ENCODE data around the gene NUPR2. TPM values are rescaled to one million over a fixed set of nuclear protein-coding genes. Genes with fewer than 3 reads are reported as not detected.
"Not testable (repeated sequence)": the region's sequence is repeated elsewhere in the genome, so short reads cannot be mapped to it uniquely, and the experiment has no call there.

NUPR2 gene
- total RNA-seq (2014; rRNA removed; shearing (Covaris generic)): not detected in 2 replicates
- not detected in 2 replicates for polyA plus RNA-seq (2016; fragmentation: Nextera tagmentation; extraction: Ambion mirVana)

- H3K36me3 ChIP-seq (ENCODE audit: low read depth): no peaks in the 10 kb centered on the region
- H3K79me2 ChIP-seq (ENCODE audit: insufficient read depth): no peaks in the 10 kb centered on the region
- H3F3A ChIP-seq (ENCODE audit: insufficient read depth): no peaks in the 10 kb centered on the region
- H3K9ac ChIP-seq: no peak within 1 kb of the TSS
- H3K4me1 ChIP-seq (ENCODE audit: insufficient read depth): no peaks in the 10 kb centered on the region
- TF ChIP-seq EZH2phosphoT487 (IDR thresholded peaks at IDR 0.05; ENCODE audit: insufficient read depth, low read depth) (no peak), EZH2 (IDR thresholded peaks at IDR 0.05; ENCODE audit: insufficient read depth, poor library complexity, severe bottlenecking) (no peak)
- 6 to 7% methylated on average over 51 to 62 of the region's 65 CpGs for WGBS, 2 experiments (ENCODE audit: low coverage in 1 of 2, low lambda C conversion rate in 2 of 2, missing lambda C conversion rate in 2 of 2)
- H3K9me3 ChIP-seq (ENCODE audit: low read depth): no peaks in the 10 kb centered on the region
- H3K27ac ChIP-seq: no peak within 1 kb of the TSS
- H3K4me3 ChIP-seq: no peak within 1 kb of the TSS
- in situ Hi-C loops (cut with MboI): no loop called here
- DNase-seq: no peak
- no peak within 1 kb of the TSS for H2AFZ ChIP-seq
- H3K4me2 ChIP-seq (ENCODE audit: unreplicated experiment): no peak within 1 kb of the TSS
- H3K9me2 ChIP-seq (ENCODE audit: insufficient read depth): no peaks in the 10 kb centered on the region
- no peaks in the 10 kb centered on the region for H4K20me1 ChIP-seq (ENCODE audit: insufficient read depth)
- peaks cover 4% of the 10 kb centered on the region; the same call in 1 of the 2 replicates for H3K27me3 ChIP-seq (replicated peaks; ENCODE audit: insufficient read depth)
Measured at GRCh38 chr7:56115852-56116538, at the start of gene NUPR2. NUPR2 (minus strand) TSS chr7:56116417; CDS start chr7:56116314, 103 bp downstream.

- no peak overlapping the region for H3K9ac ChIP-seq
- H3K4me2 ChIP-seq (ENCODE audit: unreplicated experiment): no peak overlapping the region
- TF ChIP-seq EZH2 (IDR thresholded peaks at IDR 0.05; ENCODE audit: insufficient read depth, poor library complexity, severe bottlenecking) (no peak), EZH2phosphoT487 (IDR thresholded peaks at IDR 0.05; ENCODE audit: insufficient read depth, low read depth) (no peak)
- no peaks in the 10 kb centered on the region for H3K9me2 ChIP-seq (ENCODE audit: insufficient read depth)
- no peak overlapping the region for H3K4me3 ChIP-seq
- no peaks in the 10 kb centered on the region for H3K36me3 ChIP-seq (ENCODE audit: low read depth)
- DNase-seq: no peak
- H3F3A ChIP-seq (ENCODE audit: insufficient read depth): no peaks in the 10 kb centered on the region
- no peak overlapping the region for H2AFZ ChIP-seq
- H3K79me2 ChIP-seq (ENCODE audit: insufficient read depth): no peaks in the 10 kb centered on the region
- H4K20me1 ChIP-seq (ENCODE audit: insufficient read depth): no peaks in the 10 kb centered on the region
- H3K27me3 ChIP-seq (replicated peaks; ENCODE audit: insufficient read depth): no peaks in the 10 kb centered on the region
- H3K4me1 ChIP-seq (ENCODE audit: insufficient read depth): no peaks in the 10 kb centered on the region
- WGBS, 2 experiments (ENCODE audit: low coverage in 1 of 2, low lambda C conversion rate in 2 of 2, missing lambda C conversion rate in 2 of 2): 0% methylated on average over 1 of the region's 1 CpG
- no peak overlapping the region for H3K27ac ChIP-seq
- H3K9me3 ChIP-seq (ENCODE audit: low read depth): no peaks in the 10 kb centered on the region
- in situ Hi-C loops (cut with MboI): no loop called here
Measured at GRCh38 chr7:56157238-56157790, 41.1 kb upstream of the NUPR2 start.

- H3F3A ChIP-seq (ENCODE audit: insufficient read depth); H3K36me3 ChIP-seq (ENCODE audit: low read depth); H3K27me3 ChIP-seq (replicated peaks; ENCODE audit: insufficient read depth); H3K9me3 ChIP-seq (ENCODE audit: low read depth); DNase-seq; H3K79me2 ChIP-seq (ENCODE audit: insufficient read depth); H4K20me1 ChIP-seq (ENCODE audit: insufficient read depth); H3K4me1 ChIP-seq (ENCODE audit: insufficient read depth); H3K4me2 ChIP-seq (ENCODE audit: unreplicated experiment); H2AFZ ChIP-seq; in situ Hi-C loops (cut with MboI); H3K27ac ChIP-seq; H3K4me3 ChIP-seq; H3K9me2 ChIP-seq (ENCODE audit: insufficient read depth); H3K9ac ChIP-seq: not testable (repeated sequence)
- 13 to 25% methylated on average over 2 of the region's 2 CpGs for WGBS, 2 experiments (ENCODE audit: low coverage in 1 of 2, low lambda C conversion rate in 2 of 2, missing lambda C conversion rate in 2 of 2)
Measured at GRCh38 chr7:56131062-56131461, 14.8 kb upstream of the NUPR2 start.

- Histone ChIP-seq H4K20me1 (ENCODE audit: insufficient read depth) (no peaks in the 10 kb centered on the region), H3K4me1 (ENCODE audit: insufficient read depth) (no peaks in the 10 kb centered on the region), H3K9me3 (ENCODE audit: low read depth) (no peaks in the 10 kb centered on the region), H3K27me3 (replicated peaks; ENCODE audit: insufficient read depth) (no peaks in the 10 kb centered on the region), H3K4me2 (ENCODE audit: unreplicated experiment) (no peak overlapping the region), H3K9me2 (ENCODE audit: insufficient read depth) (no peaks in the 10 kb centered on the region), H3K9ac (no peak overlapping the region), H3F3A (ENCODE audit: insufficient read depth) (no peaks in the 10 kb centered on the region), H3K27ac (no peak overlapping the region), H3K36me3 (ENCODE audit: low read depth) (no peaks in the 10 kb centered on the region), H2AFZ (no peak overlapping the region), H3K79me2 (ENCODE audit: insufficient read depth) (no peaks in the 10 kb centered on the region), H3K4me3 (no peak overlapping the region)
- in situ Hi-C loops (cut with MboI): no loop called here
- WGBS, 2 experiments (ENCODE audit: low coverage in 1 of 2, low lambda C conversion rate in 2 of 2, missing lambda C conversion rate in 2 of 2): 11 to 15% methylated on average over 7 of the region's 7 CpGs
- TF ChIP-seq EZH2phosphoT487 (IDR thresholded peaks at IDR 0.05; ENCODE audit: insufficient read depth, low read depth) (no peak), EZH2 (IDR thresholded peaks at IDR 0.05; ENCODE audit: insufficient read depth, poor library complexity, severe bottlenecking) (no peak)
- DNase-seq: no peak
Measured at GRCh38 chr7:56127241-56127975, 11.2 kb upstream of the NUPR2 start.
